ENCODE measurements around the gene UGP2.

UGP2 gene

GRCh38 chr2:63866009-63866709 is 24.5 kb downstream of the UGP2 start:
- no peak for DNase-seq

- DNase-seq, result no peak
Measured at GRCh38 chr2:63870679-63871078, 29.0 kb downstream of the UGP2 start.

- no peak for DNase-seq
Measured at GRCh38 chr2:63871864-63872263, 30.2 kb downstream of the UGP2 start.

- DNase-seq, result no peak
Measured at GRCh38 chr2:63872571-63873328, 31.1 kb downstream of the UGP2 start.

GRCh38 chr2:63874204-63875130 is 32.8 kb downstream of the UGP2 start:
- no peak for DNase-seq

- DNase-seq, result no peak
Measured at GRCh38 chr2:63875131-63875527, 33.4 kb downstream of the UGP2 start.

GRCh38 chr2:63875559-63876245 is 34.0 kb downstream of the UGP2 start:
- DNase-seq, result no peak

GRCh38 chr2:63876311-63876710 is 34.6 kb downstream of the UGP2 start:
- no peak for DNase-seq

- DNase-seq, result no peak
Measured at GRCh38 chr2:63878486-63878885, 36.8 kb downstream of the UGP2 start.

- DNase-seq, result no peak
Measured at GRCh38 chr2:63879876-63880433, 38.3 kb downstream of the UGP2 start.

- DNase-seq, result no peak
Measured at GRCh38 chr2:63880625-63881024, 38.9 kb downstream of the UGP2 start.

- peak; percentile 33 for DNase-seq
Measured at GRCh38 chr2:63881205-63881604, 39.5 kb downstream of the UGP2 start.

GRCh38 chr2:63882395-63883105 is 40.9 kb downstream of the UGP2 start:
- DNase-seq, result no peak

GRCh38 chr2:63886445-63886844 is 44.7 kb downstream of the UGP2 start:
- no peak for DNase-seq

GRCh38 chr2:63888053-63888452 is 46.4 kb downstream of the UGP2 start:
- DNase-seq, result no peak

- no peak for DNase-seq
Measured at GRCh38 chr2:63888490-63889402, 47.0 kb downstream of the UGP2 start.

- no peak for DNase-seq
Measured at GRCh38 chr2:63890678-63891077, 49.0 kb downstream of the UGP2 start.

- no peak for DNase-seq
Measured at GRCh38 chr2:63891488-63892030, 49.9 kb downstream of the UGP2 start.

- DNase-seq, result no peak
Measured at GRCh38 chr2:63893163-63893562, 51.5 kb downstream of the UGP2 start.

- DNase-seq, result no peak
Measured at GRCh38 chr2:63894167-63894566, 52.5 kb downstream of the UGP2 start.

Measured in NCI-H1436 treated with DMSO at 0.1 percent for 48 hours (cell line).